Activated T-cell treated with anti-CD3 and anti-CD28 coated beads, Interleukin-2, amount 50 U/mL, for 72 hours (primary cell): Measurements from ENCODE around the gene ADGRB2. TPM values are rescaled to one million over a fixed set of nuclear protein-coding genes. Genes with fewer than 3 reads are reported as not detected.
A peak's percentile ranks its signal among the peaks of the same experiment; 100 is the strongest.

ENCODE experiments used
- ATAC-seq, 2 donors: fragments of 150-1000 bp; cut with Tn5 transposase; replicated peaks in 1 of 2; 2 replicates each; pipeline ENCODE4 v1.10.0; 2021; ENCODE audit warnings: moderate library complexity in 2 of 2, mild to moderate bottlenecking in 1 of 2
- DNase-seq, 2 donors: peaks; one replicate each; pipeline ENCODE4 v3.0.0; 2021 to 2022; ENCODE audit warnings: mixed read lengths in 1 of 2
- H3K27ac Mint-ChIP-seq: one replicate; pipeline ENCODE4 v1.8.0; 2022; ENCODE audit warnings: mild to moderate bottlenecking, moderate library complexity, mixed read lengths
- H3K27me3 Mint-ChIP-seq: one replicate; pipeline ENCODE4 v1.8.0; 2022; ENCODE audit warnings: low read depth, mixed read lengths
- H3K36me3 Mint-ChIP-seq, 2 donors: one replicate each; pipeline ENCODE4 v1.8.0; 2022; ENCODE audit warnings: mixed read lengths in 2 of 2, mild to moderate bottlenecking in 1 of 2; ENCODE audit not compliant: insufficient read depth in 2 of 2
- H3K4me1 Mint-ChIP-seq: one replicate; pipeline ENCODE4 v1.8.0; 2022; ENCODE audit warnings: low read depth, mixed read lengths
- H3K4me3 Mint-ChIP-seq, 2 donors: one replicate each; pipeline ENCODE4 v1.8.0; 2022; ENCODE audit warnings: mild to moderate bottlenecking in 2 of 2, mixed read lengths in 2 of 2, moderate library complexity in 2 of 2
- H3K9me3 Mint-ChIP-seq, 2 donors: one replicate each; pipeline ENCODE4 v1.8.0; 2022; ENCODE audit warnings: mixed read lengths in 2 of 2
- total RNA-seq, 2 donors: library from RNA; stranded (reverse); gene quantifications; one replicate each; pipeline ENCODE4 v1.2.3, GENCODE V29; 2022

Gene ADGRB2
- total RNA-seq, 2 donors from 2014 or later: 1.0 to 2.3 TPM

- no peaks in the 10 kb centered on the region for H3K9me3 Mint-ChIP-seq
- peaks cover 11% of the 10 kb centered on the region for H3K4me1 Mint-ChIP-seq
- no peak for ATAC-seq
- H3K36me3 Mint-ChIP-seq: no peaks in the 10 kb centered on the region
- H3K27ac Mint-ChIP-seq: no peak overlapping the region
- H3K27me3 Mint-ChIP-seq: peaks cover 10% of the 10 kb centered on the region
- DNase-seq: no peak
- no peak overlapping the region for H3K4me3 Mint-ChIP-seq
Measured at GRCh38 chr1:31799895-31800673, 35.9 kb upstream of the ADGRB2 start.

GRCh38 chr1:31799196-31799894 lies 35.2 kb upstream of the ADGRB2 start:
- Mint-ChIP-seq H3K27me3 (peaks cover 10% of the 10 kb centered on the region), H3K4me1 (peaks cover 11% of the 10 kb centered on the region), H3K36me3 (no peaks in the 10 kb centered on the region), H3K4me3 (no peak overlapping the region), H3K9me3 (no peaks in the 10 kb centered on the region), H3K27ac (no peak overlapping the region)
- DNase-seq: no peak
- ATAC-seq: no peak

- peak; percentile 97 for ATAC-seq
- Mint-ChIP-seq H3K27ac (no peak overlapping the region), H3K4me1 (peaks cover 11% of the 10 kb centered on the region), H3K4me3 (peak overlapping the region in 1 of 2 donors; percentile 31), H3K9me3 (no peaks in the 10 kb centered on the region), H3K36me3 (no peaks in the 10 kb centered on the region), H3K27me3 (peaks cover 10% of the 10 kb centered on the region)
- DNase-seq: peak; percentile 49 to 58
Measured at GRCh38 chr1:31798433-31799195, 34.5 kb upstream of the ADGRB2 start.

- Mint-ChIP-seq H3K27ac (no peak overlapping the region), H3K4me3 (peak overlapping the region in 1 of 2 donors; percentile 31), H3K36me3 (no peaks in the 10 kb centered on the region), H3K27me3 (peaks cover 10% of the 10 kb centered on the region), H3K4me1 (peaks cover 11% of the 10 kb centered on the region), H3K9me3 (no peaks in the 10 kb centered on the region)
- ATAC-seq: no peak
- no peak for DNase-seq
Measured at GRCh38 chr1:31798086-31798432, 33.9 kb upstream of the ADGRB2 start.

GRCh38 chr1:31797216-31797615 lies 33.1 kb upstream of the ADGRB2 start:
- Mint-ChIP-seq H3K9me3 (no peaks in the 10 kb centered on the region), H3K27me3 (peaks cover 10% of the 10 kb centered on the region), H3K4me1 (peaks cover 11% of the 10 kb centered on the region), H3K27ac (no peak overlapping the region), H3K36me3 (no peaks in the 10 kb centered on the region), H3K4me3 (no peak overlapping the region)
- ATAC-seq (no peak), DNase-seq (no peak)

- peaks cover 11% of the 10 kb centered on the region for H3K4me1 Mint-ChIP-seq
- peaks cover 10% of the 10 kb centered on the region for H3K27me3 Mint-ChIP-seq
- H3K27ac Mint-ChIP-seq: no peak overlapping the region
- no peaks in the 10 kb centered on the region for H3K9me3 Mint-ChIP-seq
- H3K4me3 Mint-ChIP-seq: no peak overlapping the region
- H3K36me3 Mint-ChIP-seq: no peaks in the 10 kb centered on the region
- DNase-seq: no peak
- ATAC-seq: no peak
Measured at GRCh38 chr1:31796707-31797106, 32.6 kb upstream of the ADGRB2 start.

- no peak for DNase-seq
- Mint-ChIP-seq H3K27ac (no peak overlapping the region), H3K4me1 (peaks cover 11% of the 10 kb centered on the region)
Measured at GRCh38 chr1:31795801-31796621, 31.9 kb upstream of the ADGRB2 start.

GRCh38 chr1:31795096-31795675 lies 31.0 kb upstream of the ADGRB2 start:
- ATAC-seq: no peak
- Mint-ChIP-seq H3K4me3 (no peak overlapping the region), H3K9me3 (no peaks in the 10 kb centered on the region)

More at GRCh38 chr1:31795801-31796621, 31.9 kb upstream of the ADGRB2 start:
- no peaks in the 10 kb centered on the region for H3K9me3 Mint-ChIP-seq
- peaks cover 5% of the 10 kb centered on the region for H3K27me3 Mint-ChIP-seq
- no peak overlapping the region for H3K4me3 Mint-ChIP-seq
- no peaks in the 10 kb centered on the region for H3K36me3 Mint-ChIP-seq
- ATAC-seq: no peak

GRCh38 chr1:31793586-31794285 lies 29.6 kb upstream of the ADGRB2 start:
- Mint-ChIP-seq H3K4me1 (peaks cover 6% of the 10 kb centered on the region), H3K4me3 (no peak overlapping the region), H3K27ac (no peak overlapping the region), H3K36me3 (no peaks in the 10 kb centered on the region), H3K27me3 (no peaks in the 10 kb centered on the region), H3K9me3 (no peaks in the 10 kb centered on the region)
- no peak for ATAC-seq
- DNase-seq: no peak

More at GRCh38 chr1:31795096-31795675, 31.0 kb upstream of the ADGRB2 start:
- H3K27ac Mint-ChIP-seq: no peak overlapping the region
- no peak for DNase-seq
- H3K36me3 Mint-ChIP-seq: no peaks in the 10 kb centered on the region
- no peaks in the 10 kb centered on the region for H3K27me3 Mint-ChIP-seq
- peaks cover 11% of the 10 kb centered on the region for H3K4me1 Mint-ChIP-seq

GRCh38 chr1:31793086-31793485 lies 28.9 kb upstream of the ADGRB2 start:
- H3K4me1 Mint-ChIP-seq: peaks cover 2% of the 10 kb centered on the region
- H3K4me3 Mint-ChIP-seq: no peak overlapping the region
- ATAC-seq: no peak
- no peak overlapping the region for H3K27ac Mint-ChIP-seq
- no peak for DNase-seq
- no peaks in the 10 kb centered on the region for H3K36me3 Mint-ChIP-seq
- no peaks in the 10 kb centered on the region for H3K27me3 Mint-ChIP-seq
- no peaks in the 10 kb centered on the region for H3K9me3 Mint-ChIP-seq

- Mint-ChIP-seq H3K36me3 (no peaks in the 10 kb centered on the region), H3K27me3 (no peaks in the 10 kb centered on the region), H3K4me3 (no peak overlapping the region), H3K9me3 (no peaks in the 10 kb centered on the region), H3K27ac (no peak overlapping the region), H3K4me1 (peaks cover 7% of the 10 kb centered on the region)
- DNase-seq (no peak), ATAC-seq (no peak)
Measured at GRCh38 chr1:31792541-31792940, 28.4 kb upstream of the ADGRB2 start.

- H3K27me3 Mint-ChIP-seq: no peaks in the 10 kb centered on the region
- H3K27ac Mint-ChIP-seq: no peak overlapping the region
- no peak overlapping the region for H3K4me3 Mint-ChIP-seq
- DNase-seq (no peak), ATAC-seq (no peak)
- no peaks in the 10 kb centered on the region for H3K9me3 Mint-ChIP-seq
- peaks cover 9% of the 10 kb centered on the region for H3K4me1 Mint-ChIP-seq
- H3K36me3 Mint-ChIP-seq: no peaks in the 10 kb centered on the region
Measured at GRCh38 chr1:31792116-31792515, 28.0 kb upstream of the ADGRB2 start.
